Measurements from ENCODE around the gene RBM3.
"Not testable (repeated sequence)": the region's sequence is repeated elsewhere in the genome, so short reads cannot be mapped to it uniquely, and the experiment has no call there.

Gene RBM3

DNA sequence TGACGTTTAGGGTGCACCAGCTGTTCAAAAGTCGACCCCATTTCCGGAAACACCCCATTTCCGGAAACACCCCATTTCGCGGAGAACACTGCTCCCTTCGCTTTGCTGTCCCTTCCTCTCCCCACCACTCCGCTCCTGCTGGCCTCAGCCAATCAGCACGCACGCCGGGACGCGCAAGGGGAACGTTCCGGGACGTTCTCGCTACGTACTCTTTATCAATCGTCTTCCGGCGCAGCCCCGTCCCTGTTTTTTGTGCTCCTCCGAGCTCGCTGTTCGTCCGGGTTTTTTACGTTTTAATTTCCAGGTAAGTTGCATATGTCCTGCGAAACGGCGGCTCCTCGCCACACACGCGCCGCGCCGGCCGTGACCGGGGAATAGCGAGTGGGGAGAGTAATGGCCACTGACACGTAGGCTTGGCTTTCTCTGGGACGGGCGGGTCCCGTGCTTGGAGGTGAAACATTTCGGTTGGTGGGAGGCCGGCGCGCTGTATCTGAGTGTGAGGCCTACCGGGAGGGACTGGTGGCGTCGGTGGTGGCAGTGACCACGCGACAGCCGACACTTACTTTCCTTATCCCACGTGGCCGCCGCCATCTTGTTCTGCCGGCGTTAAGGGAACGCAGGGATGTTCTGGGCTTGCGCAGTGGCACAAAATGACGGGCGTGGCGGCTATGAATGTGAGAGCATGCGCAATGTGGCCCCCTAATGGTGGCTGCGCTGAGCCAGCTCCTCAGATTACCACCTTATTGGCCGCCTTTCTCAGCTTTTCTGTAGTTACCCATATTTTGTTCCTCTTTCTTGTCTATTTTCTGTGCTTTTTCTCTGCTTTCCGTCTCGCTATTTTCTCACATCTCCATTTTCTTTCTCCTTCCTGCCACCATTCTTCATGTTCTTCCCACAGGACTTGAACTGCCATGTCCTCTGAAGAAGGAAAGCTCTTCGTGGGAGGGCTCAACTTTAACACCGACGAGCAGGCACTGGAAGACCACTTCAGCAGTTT is at the start of gene RBM3:
Gene RBM3, plus strand, starts transcription at position 215 of the 997 bp plus-strand sequence. Its CDS starts 697 bp downstream, at position 912.
- in situ Hi-C loops (cut with HindIII; ENCODE audit: low sequenced_read_pairs): no loop called here

GRCh38 chrX:48525853-48526252 is 48.4 kb upstream of the RBM3 start:
- in situ Hi-C loops (cut with HindIII; ENCODE audit: low sequenced_read_pairs): not testable (repeated sequence)

- in situ Hi-C loops (cut with HindIII; ENCODE audit: low sequenced_read_pairs): no loop called here
Observed at GRCh38 chrX:48530736-48531135, 43.5 kb upstream of the RBM3 start.

GRCh38 chrX:48531358-48531959 is 42.8 kb upstream of the RBM3 start:
- in situ Hi-C loops (cut with HindIII; ENCODE audit: low sequenced_read_pairs): no loop called here

GRCh38 chrX:48532161-48532560 is 42.1 kb upstream of the RBM3 start:
- in situ Hi-C loops (cut with HindIII; ENCODE audit: low sequenced_read_pairs): no loop called here

- in situ Hi-C loops (cut with HindIII; ENCODE audit: low sequenced_read_pairs): no loop called here
Observed at GRCh38 chrX:48533165-48533564, 41.1 kb upstream of the RBM3 start.

- in situ Hi-C loops (cut with HindIII; ENCODE audit: low sequenced_read_pairs): no loop called here
Observed at GRCh38 chrX:48538641-48539344, 35.5 kb upstream of the RBM3 start.

DNA sequence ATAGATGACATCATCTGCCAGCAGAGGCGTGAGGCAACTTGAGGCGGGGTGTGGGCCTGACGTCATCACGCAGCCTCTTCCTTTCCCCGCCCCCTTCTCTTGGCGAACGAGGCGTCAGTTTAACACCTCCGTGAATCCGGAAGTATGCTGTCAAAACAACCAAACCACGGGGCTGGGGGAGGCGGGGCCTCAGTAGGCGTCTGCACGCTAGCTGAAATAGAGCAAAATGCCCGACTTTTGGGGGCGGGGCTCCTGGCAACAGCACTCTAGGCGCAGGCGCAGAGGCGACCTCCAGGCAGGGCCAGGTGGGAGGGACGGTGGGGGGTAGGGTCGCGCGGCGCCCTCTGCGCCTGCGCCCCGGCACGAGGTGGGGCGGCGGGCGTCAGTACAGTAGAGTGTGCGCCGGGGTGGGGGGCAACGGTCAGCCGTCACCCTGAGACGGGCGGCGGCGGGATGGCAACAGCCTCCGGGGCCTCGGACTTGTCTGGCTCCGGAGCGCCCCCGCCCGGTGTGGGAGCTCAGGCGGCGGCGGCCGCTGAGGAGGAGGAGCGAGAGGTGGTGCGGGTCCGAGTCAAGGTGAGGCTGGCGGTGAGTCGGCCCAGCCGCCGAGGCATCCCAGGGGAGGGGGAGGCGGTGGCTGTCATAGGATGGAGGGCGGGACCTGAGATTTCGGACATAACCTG is 34.8 kb upstream of the RBM3 start, which contains the start of gene TBC1D25:
Gene TBC1D25, plus strand, starts transcription at position 370 of the 683 bp plus-strand sequence. Its CDS starts 84 bp downstream, at position 454.
- in situ Hi-C loops (cut with HindIII; ENCODE audit: low sequenced_read_pairs): no loop called here

DNA sequence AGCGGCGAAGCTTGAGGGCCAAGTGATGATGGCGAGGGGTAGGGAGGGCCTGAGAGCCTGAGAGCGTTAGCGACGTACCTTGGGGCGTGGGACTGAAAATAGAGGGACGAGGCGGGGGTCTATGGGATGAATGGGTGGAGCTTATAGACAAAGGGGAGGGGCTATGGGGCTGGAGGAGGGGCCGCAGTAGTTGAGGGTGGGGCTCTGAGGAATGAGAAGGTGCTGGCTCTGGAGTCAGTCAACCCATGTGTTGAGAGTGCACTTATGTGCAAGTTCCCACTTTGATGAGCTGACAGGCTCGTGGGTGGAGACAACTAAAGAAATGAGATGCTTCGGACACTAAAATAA is 34.3 kb upstream of the RBM3 start:
- in situ Hi-C loops (cut with HindIII; ENCODE audit: low sequenced_read_pairs): no loop called here

GRCh38 chrX:48540480-48540879 is 33.8 kb upstream of the RBM3 start:
- in situ Hi-C loops (cut with HindIII; ENCODE audit: low sequenced_read_pairs): no loop called here

- in situ Hi-C loops (cut with HindIII; ENCODE audit: low sequenced_read_pairs): no loop called here
Observed at GRCh38 chrX:48541140-48541814, 33.0 kb upstream of the RBM3 start.

GRCh38 chrX:48548871-48549270 is 25.4 kb upstream of the RBM3 start:
- in situ Hi-C loops (cut with HindIII; ENCODE audit: low sequenced_read_pairs): no loop called here

DNA sequence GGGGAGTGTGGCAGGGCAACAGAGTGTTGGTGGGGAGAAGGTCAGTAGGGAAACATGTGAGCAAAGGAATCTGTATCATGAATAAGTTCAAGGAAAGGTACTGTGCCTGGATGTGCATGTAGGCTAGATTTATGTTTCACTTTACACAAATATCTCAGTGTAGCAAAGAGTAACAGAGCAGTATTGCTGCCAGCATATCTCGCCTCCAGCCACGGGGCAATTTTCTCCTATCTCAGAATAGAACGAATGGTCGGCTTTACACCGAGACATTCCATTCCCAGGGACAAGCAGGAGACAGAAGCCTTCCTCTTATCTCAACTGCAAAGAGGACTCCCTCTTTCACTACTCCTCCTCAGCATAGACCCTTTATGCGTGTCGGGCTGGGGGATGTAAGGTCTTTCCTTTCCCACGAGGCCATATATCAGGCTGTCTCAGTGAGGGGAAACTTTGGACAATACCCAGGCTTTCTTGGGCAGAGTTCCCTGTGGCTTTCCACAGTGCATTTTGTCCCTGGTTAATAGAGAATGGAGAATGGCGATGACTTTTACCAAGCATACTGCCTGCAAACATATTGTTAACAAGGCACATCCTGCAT is 18.5 kb upstream of the RBM3 start:
- in situ Hi-C loops (cut with HindIII; ENCODE audit: low sequenced_read_pairs): not testable (repeated sequence)

GRCh38 chrX:48558271-48558670 is 16.0 kb upstream of the RBM3 start:
- in situ Hi-C loops (cut with HindIII; ENCODE audit: low sequenced_read_pairs): no loop called here

- in situ Hi-C loops (cut with HindIII; ENCODE audit: low sequenced_read_pairs): no loop called here
Observed at GRCh38 chrX:48559636-48560035, 14.6 kb upstream of the RBM3 start.

GRCh38 chrX:48560056-48560455 is 14.2 kb upstream of the RBM3 start:
- in situ Hi-C loops (cut with HindIII; ENCODE audit: low sequenced_read_pairs): no loop called here

DNA sequence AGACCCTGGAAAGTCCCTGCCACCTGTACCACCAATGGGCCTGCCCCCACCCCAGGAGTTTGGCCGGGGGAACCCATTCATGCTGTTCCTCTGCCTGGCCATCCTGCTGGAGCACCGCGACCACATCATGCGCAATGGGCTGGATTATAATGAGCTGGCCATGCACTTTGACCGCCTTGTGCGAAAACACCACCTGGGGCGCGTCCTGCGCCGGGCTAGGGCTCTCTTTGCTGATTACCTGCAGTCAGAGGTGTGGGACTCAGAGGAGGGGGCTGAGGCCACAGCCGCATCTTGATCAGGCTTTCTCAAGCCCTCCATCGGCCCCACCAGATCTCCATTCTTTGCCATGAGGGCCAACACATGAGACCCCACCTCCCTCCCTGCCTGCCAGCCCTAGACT is 13.6 kb upstream of the RBM3 start:
- in situ Hi-C loops (cut with HindIII; ENCODE audit: low sequenced_read_pairs): no loop called here

DNA sequence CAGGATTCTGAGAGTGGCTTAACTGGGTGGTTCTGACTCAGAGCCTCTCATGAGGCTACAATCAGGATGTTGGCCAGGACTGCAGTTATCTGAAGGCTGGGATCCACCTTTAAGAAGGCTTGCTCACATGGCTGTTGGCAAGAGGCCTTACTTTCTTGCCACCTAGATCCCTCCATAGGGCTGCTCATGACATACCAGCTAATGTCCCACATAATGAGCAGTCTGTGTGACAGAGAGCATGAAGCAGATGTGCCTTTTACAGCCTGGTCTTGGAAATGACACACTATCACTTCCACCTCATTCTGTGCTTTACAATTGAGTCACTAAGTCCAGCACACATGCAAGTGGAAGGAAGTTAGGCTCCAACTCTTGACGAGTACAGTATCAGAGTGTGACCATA is 4.3 kb upstream of the RBM3 start:
- in situ Hi-C loops (cut with HindIII; ENCODE audit: low sequenced_read_pairs): no loop called here

DNA sequence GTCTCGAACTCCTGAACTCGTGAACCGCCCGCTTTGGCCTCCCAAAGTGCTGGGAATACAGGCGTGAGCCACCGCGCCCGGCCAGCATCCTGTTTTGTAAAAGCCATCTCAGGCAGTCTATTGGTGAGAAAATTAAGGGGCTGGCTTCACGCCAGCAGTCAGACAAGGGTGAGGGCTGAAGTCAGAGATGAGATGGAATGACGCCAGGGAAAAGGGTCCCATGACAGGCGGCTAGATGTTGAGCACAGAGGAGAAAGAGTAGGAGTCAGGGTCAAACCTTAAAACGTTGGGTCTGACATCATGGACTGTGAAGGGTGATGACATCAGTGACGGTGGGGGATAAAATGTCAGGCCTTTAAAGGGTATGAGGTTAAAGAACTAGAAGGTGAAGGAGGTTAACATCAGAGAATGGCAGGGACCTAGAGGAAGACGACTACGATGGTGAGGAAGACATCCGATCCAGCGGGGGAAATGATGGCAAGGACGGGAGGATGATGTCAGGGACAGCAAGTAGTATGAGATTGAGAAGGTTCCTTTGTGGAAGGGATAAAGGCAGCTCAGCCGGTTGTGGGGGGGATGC is 504 bp upstream of the RBM3 start:
- in situ Hi-C loops (cut with HindIII; ENCODE audit: low sequenced_read_pairs): no loop called here

GRCh38 chrX:48575642-48576041 is 1.4 kb downstream of the RBM3 start:
- in situ Hi-C loops (cut with HindIII; ENCODE audit: low sequenced_read_pairs): no loop called here
